Tibial nerve (tissue), 3 donors: Measurements from ENCODE around the gene DENND11.

ENCODE experiments used
- POLR2A ChIP-seq, 2 donors: fragments of 450-650 bp; IDR thresholded peaks; one replicate each; pipeline ENCODE4 v1.6.1; 2017; ENCODE audit warnings: antibody characterized with exemption in 2 of 2, mild to moderate bottlenecking in 2 of 2, moderate library complexity in 2 of 2
- TF ChIP-seq, protein P1 (sequence below), 5 experiments: fragments of 200-600 bp in 3 of 5; fragments of 450-650 bp in 2 of 5; sonication (generic) in 3 of 5; IDR thresholded peaks; one replicate each; pipeline ENCODE4 v1.5.1; 2016 to 2019; ENCODE audit warnings: antibody characterized with exemption in 5 of 5, mild to moderate bottlenecking in 3 of 5, moderate library complexity in 2 of 5

DNA sequence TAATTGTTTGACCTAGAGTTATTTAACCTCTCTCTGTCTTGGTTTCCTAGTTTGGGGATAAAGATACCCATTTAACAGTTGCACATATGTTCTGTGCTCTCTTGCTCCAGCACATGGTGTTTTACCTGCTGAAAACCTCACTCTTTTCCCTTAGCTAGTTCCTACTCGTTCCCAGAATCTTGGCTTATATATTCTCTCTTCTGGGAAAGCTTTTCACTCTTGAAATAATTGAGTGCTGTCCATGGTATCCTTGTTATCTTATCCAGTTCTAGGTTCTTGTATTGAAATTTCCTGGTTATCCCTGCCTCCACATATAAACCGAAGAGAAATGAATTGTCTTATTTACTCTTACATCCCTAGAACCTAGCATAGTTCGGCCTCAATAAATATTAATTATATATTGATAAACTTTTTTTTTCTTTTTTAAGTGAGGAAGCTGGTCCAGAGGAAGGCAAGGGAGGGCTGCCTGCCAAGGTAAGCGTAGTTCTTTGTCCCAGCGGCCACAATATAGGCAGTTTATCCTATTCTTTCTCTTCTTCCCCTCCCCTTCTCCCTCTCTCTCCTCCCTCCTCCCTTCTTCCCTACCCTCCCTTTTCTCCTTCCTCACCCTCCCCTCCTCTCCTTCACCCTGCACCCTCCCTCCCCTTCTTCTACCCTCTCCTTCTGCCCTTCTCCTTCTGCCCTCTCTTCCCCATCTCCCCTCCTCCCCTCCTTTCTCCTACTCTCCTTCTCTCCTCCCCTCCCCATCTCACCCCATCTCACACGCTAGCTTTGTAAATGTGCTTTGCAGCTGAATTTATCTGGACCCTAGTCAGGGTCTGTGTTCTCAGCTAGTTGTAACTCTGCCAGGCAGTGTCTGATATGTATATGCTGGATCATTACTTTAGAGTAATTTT, 14.1 kb upstream of the DENND11 start:
- TF ChIP-seq, protein P1, sequence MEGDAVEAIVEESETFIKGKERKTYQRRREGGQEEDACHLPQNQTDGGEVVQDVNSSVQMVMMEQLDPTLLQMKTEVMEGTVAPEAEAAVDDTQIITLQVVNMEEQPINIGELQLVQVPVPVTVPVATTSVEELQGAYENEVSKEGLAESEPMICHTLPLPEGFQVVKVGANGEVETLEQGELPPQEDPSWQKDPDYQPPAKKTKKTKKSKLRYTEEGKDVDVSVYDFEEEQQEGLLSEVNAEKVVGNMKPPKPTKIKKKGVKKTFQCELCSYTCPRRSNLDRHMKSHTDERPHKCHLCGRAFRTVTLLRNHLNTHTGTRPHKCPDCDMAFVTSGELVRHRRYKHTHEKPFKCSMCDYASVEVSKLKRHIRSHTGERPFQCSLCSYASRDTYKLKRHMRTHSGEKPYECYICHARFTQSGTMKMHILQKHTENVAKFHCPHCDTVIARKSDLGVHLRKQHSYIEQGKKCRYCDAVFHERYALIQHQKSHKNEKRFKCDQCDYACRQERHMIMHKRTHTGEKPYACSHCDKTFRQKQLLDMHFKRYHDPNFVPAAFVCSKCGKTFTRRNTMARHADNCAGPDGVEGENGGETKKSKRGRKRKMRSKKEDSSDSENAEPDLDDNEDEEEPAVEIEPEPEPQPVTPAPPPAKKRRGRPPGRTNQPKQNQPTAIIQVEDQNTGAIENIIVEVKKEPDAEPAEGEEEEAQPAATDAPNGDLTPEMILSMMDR (IDR thresholded peaks at IDR 0.05), result no peak
- TF ChIP-seq POLR2A (IDR thresholded peaks at IDR 0.05), result no peak
